ENCODE data around the gene MT4. TPM values are rescaled to one million over a fixed set of nuclear protein-coding genes. Genes with fewer than 3 reads are reported as not detected.

The MT4 gene
- total and polyA plus RNA-seq, 7 donors, result not detected

DNA sequence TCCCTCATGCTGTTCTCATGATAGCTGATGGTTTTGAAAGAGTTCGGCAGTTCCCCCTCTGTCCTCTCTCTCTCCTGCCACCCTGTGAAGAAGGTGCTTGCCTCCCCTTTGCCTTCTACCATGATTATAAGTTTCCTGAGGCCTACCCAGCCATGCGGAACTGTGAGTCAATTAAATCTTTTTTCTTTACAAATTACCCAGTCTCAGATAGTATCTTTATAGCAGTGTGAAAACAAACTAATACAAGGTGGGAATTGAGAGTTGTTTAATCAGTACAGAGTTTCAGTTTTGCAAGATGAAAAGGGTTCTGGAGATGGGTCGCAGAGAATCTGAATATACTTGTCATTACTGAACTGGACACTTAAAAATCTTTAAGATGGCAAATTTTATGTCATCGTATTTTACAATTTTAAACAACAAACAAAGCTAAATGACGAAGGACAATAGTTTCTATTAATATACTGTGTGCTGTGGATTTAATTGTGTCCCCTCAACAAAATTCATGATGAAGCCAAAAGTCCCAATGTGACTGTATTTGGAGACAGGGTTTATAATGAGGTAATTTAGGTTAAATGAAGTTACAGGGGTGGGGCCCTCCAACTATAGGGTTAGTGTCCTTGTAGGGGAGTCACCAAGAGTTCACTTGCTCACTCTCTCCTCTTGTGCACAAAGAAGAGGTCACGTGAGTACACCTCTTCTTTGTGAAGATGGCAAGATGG, 28.9 kb downstream of the MT4 start:
- no peak for TF ChIP-seq CTCF (IDR thresholded peaks at IDR 0.05)
- 91 to 97% (median 96%) methylated on average over 6 of the region's 6 CpGs for WGBS, 3 donors
- no peak for DNase-seq
- no peak overlapping the region for H3K27ac ChIP-seq
- H3K27me3 ChIP-seq (ENCODE audit: insufficient read depth in 3 of 3, low read length in 2 of 3), result peaks cover 0 to 16% (median 3%) of the 10 kb centered on the region in 3 donors
- ATAC-seq, result no peak
- no peaks in the 10 kb centered on the region for H3K36me3 ChIP-seq (ENCODE audit: insufficient read depth in 1 of 2, low read depth in 1 of 2)
- intact Hi-C loops (cut with DNase I), result no loop called here
- H3K9me3 ChIP-seq, result no peaks in the 10 kb centered on the region
- no peak overlapping the region for H3K4me3 ChIP-seq
- H3K4me1 ChIP-seq, result peaks cover 4% of the 10 kb centered on the region

DNA sequence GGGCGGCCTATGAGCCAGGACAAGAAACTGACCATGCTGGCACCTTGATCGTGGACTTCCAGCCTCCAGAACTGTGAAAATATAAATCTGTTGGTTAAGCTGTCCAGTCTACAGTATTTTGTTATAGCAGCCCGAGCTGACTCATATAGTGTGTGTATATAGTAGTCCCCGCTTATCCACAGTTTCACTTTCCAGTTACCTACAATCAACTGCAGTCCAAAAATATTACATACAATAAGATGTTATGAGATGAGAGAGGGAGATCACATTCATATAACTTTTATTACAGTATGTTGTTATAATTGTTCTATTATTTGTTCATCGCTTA, 29.4 kb downstream of the MT4 start:
- Histone ChIP-seq H3K27ac (no peak overlapping the region), H3K4me3 (no peak overlapping the region), H3K4me1 (peaks cover 4% of the 10 kb centered on the region), H3K9me3 (no peaks in the 10 kb centered on the region), H3K36me3 (ENCODE audit: insufficient read depth in 1 of 2, low read depth in 1 of 2) (no peaks in the 10 kb centered on the region), H3K27me3 (ENCODE audit: insufficient read depth in 3 of 3, low read length in 2 of 3) (peaks cover 0 to 11% (median 3%) of the 10 kb centered on the region in 3 donors)
- 83 to 95% (median 93%) methylated on average over 5 of the region's 5 CpGs for WGBS, 3 donors
- intact Hi-C loops (cut with DNase I), result no loop called here
- no peak for ATAC-seq
- no peak for TF ChIP-seq CTCF (IDR thresholded peaks at IDR 0.05)
- no peak for DNase-seq

DNA sequence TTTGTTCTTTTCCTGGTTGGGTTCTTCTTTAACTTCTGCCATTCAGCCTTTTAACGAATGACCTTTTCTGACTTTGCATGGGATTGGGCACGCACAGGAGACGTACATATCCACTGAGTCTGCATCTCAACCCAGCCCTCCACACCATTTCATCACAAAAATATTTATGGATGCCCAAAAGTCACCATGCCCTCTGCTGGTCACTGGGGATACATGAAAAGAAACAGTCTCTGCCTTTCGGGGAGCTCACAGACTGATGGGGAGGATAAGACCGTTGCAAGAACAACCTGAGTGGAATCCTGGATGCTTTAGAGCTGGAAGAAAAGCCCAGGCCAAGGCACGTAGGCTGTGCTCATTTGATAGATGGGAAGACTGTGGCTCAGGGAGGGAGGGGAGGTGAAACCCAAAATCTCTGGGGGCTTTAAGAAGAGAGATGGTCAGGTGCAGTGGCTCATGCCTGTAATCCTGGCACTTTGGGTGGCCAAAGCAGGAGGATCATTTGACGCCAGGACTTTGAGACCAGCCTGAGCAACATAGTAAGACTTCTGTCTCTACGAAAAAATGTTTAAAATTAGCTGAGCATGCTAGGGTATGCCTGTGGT, 35.6 kb downstream of the MT4 start:
- peak in 3 of 4 donors; percentile 26 to 34 (median 29) for ATAC-seq
- H3K36me3 ChIP-seq (ENCODE audit: insufficient read depth in 1 of 2, low read depth in 1 of 2), result no peaks in the 10 kb centered on the region
- H3K27ac ChIP-seq, result no peak overlapping the region
- H3K4me3 ChIP-seq, result no peak overlapping the region
- peaks cover 14% of the 10 kb centered on the region for H3K4me1 ChIP-seq
- TF ChIP-seq CTCF (IDR thresholded peaks at IDR 0.05), result peak; percentile 51
- H3K27me3 ChIP-seq (ENCODE audit: insufficient read depth in 3 of 3, low read length in 2 of 3), result no peaks in the 10 kb centered on the region
- peak in 1 of 2 donors; percentile 28 for DNase-seq
- no peaks in the 10 kb centered on the region for H3K9me3 ChIP-seq
- 31 to 41% (median 32%) methylated on average over 8 of the region's 8 CpGs for WGBS, 3 donors
- intact Hi-C loops (cut with DNase I), result loop anchor here (5.0 kb wide), 5 partner anchors 37 to 102 kb away; partner anchors contain the start of gene MT1A (in 1 of the 2)

DNA sequence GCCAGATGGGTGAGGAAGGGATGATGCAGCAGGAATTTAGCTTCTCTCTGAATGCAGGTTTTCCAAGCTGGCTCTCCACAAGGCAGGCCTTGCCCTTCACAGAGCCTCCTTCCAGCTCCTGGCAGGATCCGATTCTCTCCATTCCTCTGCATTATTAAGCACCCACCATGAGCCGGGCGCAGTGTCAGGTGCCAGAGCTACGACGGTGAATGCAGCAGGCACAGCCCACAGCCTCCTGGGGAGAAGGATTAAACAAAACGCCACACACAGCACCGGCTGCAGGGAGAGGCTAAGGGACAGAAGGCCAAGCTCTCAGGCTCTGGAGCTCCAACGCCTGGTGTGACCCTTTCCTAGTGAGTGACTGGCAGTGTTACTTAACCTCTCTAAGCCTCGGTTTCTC, 36.5 kb downstream of the MT4 start:
- WGBS, 3 donors, result 60 to 64% (median 62%) methylated on average over 9 of the region's 9 CpGs
- Histone ChIP-seq H3K4me1 (peaks cover 22% of the 10 kb centered on the region), H3K4me3 (no peak overlapping the region), H3K27me3 (ENCODE audit: insufficient read depth in 3 of 3, low read length in 2 of 3) (no peaks in the 10 kb centered on the region), H3K27ac (no peak overlapping the region), H3K36me3 (ENCODE audit: insufficient read depth in 1 of 2, low read depth in 1 of 2) (no peaks in the 10 kb centered on the region), H3K9me3 (no peaks in the 10 kb centered on the region)
- ATAC-seq (no peak), DNase-seq (peak in 1 of 2 donors; percentile 19)
- intact Hi-C loops (cut with DNase I), result loop anchor here (5.0 kb wide), 5 partner anchors 36 to 101 kb away; partner anchors contain the start of gene MT1A (in 1 of the 2)
- no peak for TF ChIP-seq CTCF (IDR thresholded peaks at IDR 0.05)

Measured in psoas muscle (tissue), 8 donors.